Left renal pelvis (tissue), 4 donors: Measurements from ENCODE around the gene ATAD3B. TPM values are rescaled to one million over a fixed set of nuclear protein-coding genes. Genes with fewer than 3 reads are reported as not detected.
"Not testable (repeated sequence)": the region's sequence is repeated elsewhere in the genome, so short reads cannot be mapped to it uniquely, and the experiment has no call there.

Experiments
- DNase-seq, 4 donors: peaks; one replicate each; pipeline ENCODE4 v3.0.0-alpha.2; 2013; ENCODE audit warnings: low read depth in 4 of 4, low spot score in 3 of 4
- polyA plus RNA-seq, 4 donors: library from polyadenylated mRNA; unstranded; fragments of 120-200 nt; gene quantifications; one replicate each; pipeline ENCODE4 v1.2.1, GENCODE V29; 2013; ENCODE audit not compliant: insufficient read length in 4 of 4

Gene ATAD3B
- polyA plus RNA-seq, 4 donors, result 8.4 to 28.1 (median 14.2) TPM

DNA sequence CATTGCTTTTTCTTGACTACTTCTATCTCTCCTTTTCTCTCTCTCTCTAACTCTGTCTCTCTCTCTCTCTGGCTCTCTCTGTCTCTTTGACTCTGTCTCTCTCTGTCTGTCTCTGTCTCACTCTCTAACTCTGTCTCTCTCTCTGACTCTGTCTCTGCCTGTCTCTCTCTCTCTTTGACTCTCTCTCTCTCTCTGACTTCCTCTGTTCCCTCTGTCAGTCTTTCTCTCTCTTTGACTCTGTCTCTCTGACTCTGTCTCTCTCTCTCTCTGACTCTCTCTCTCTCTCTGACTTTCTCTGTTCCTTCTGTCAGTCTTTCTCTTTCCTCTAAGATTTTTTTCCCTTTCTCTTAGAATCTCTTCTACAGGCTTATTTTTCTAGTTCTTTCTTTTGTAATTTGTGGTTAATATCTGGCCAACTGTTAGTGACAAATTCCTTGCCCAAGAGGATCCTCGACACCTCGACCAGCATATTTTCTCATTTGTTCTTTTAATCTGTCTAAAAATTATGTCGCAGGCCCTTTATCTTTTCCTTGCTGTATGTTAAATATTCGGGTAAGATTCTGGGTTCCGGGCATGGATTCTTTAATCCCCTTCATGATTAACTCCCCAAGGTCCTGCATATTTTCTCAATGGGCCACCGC lies 22.3 kb upstream of the ATAD3B start, which contains the start of gene ATAD3C:
TSS of gene ATAD3C (plus strand) at position 591 of the 641 bp plus-strand sequence. CDS start 995 bp downstream, outside the sequence.
- no peak for DNase-seq

DNA sequence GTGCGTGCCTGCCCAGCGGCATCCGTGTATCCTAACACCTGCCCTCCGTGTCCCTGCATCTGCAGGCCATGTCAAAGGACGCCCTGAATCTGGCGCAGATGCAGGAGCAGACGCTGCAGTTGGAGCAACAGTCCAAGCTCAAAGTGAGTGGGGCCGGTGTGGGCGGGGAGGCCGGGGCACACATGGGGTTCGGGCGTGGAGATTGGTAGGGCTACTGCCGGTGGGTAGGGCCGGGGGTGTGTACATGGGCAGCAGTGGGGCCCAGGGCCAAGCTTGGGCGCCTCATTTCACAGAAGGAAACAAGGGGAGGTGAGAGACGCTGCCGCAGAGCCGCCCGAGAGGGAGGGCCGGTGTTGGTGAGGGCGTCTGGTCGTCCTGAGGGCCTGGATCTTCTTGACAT lies 20.9 kb upstream of the ATAD3B start:
- DNase-seq, result not testable (repeated sequence)

DNA sequence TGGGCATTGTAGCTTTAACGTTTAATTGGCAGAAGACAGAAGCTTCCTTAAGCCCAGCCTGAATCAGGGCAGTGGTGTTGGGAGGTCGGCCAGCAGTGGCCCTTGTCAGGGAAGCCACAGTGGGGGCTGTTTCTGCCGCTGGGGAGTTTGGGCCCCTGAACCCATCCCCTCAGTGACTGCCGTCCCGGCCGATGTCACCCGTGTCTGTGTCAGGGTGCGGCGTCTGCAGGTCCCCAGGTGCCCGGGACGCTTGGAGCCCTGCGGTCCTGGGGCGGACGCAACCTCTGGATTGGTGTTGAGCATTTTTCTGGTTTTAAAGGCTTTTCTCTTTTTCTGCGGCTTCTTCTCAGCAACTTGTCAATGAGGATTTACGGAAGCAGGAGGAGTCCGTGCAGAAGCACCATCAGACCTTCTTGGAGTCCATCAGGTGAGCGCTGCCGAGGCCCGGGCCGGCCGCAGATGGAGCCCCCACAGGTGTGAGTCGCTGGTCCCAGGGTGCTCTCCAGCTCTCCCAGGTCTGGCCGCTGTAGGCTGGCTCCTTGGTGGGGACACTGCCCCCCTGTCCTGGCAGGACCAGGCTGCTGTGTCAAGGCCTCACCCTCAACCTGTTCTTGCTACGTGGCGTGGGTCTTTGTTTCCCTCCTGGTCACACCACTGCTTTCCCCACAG lies 19.7 kb upstream of the ATAD3B start:
- no peak for DNase-seq

DNA sequence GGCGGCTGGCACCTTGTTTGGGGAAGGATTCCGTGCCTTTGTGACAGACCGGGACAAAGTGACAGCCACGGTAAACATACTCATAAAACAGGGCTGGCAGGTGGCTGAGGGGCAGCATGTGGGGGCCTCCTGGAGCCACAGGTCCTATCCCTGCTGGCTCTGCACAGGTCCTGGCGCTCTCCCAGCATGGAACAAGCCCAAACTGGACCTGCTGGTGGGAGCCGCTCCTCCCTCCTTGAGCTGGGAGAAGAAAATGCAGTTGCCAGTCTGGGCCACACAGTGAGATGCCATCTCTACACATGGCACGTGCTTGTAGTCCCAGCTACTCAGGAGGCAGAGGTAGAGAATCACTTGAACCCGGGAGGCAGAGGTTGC lies 19.2 kb upstream of the ATAD3B start:
- not testable (repeated sequence) for DNase-seq

DNA sequence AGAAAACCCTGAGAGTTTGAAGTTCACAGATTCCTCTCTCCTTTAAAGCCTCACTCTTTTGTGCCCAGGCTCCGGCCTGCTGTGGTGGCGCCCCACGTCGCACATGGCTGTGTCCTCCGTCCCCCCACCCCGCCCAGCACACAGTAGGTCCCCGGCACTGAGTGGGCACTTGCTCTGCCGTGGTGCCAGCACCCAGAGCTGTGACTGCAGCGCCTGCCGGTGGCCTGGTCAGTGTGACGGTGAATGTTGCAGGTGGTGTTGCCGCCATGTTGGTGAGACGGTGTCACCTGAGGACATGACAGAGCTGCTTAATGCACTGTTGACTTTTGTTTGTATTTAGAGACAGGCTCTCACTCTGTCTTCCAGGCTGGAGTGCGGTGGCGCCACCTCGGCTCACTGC lies 18.7 kb upstream of the ATAD3B start:
- DNase-seq, result no peak

DNA sequence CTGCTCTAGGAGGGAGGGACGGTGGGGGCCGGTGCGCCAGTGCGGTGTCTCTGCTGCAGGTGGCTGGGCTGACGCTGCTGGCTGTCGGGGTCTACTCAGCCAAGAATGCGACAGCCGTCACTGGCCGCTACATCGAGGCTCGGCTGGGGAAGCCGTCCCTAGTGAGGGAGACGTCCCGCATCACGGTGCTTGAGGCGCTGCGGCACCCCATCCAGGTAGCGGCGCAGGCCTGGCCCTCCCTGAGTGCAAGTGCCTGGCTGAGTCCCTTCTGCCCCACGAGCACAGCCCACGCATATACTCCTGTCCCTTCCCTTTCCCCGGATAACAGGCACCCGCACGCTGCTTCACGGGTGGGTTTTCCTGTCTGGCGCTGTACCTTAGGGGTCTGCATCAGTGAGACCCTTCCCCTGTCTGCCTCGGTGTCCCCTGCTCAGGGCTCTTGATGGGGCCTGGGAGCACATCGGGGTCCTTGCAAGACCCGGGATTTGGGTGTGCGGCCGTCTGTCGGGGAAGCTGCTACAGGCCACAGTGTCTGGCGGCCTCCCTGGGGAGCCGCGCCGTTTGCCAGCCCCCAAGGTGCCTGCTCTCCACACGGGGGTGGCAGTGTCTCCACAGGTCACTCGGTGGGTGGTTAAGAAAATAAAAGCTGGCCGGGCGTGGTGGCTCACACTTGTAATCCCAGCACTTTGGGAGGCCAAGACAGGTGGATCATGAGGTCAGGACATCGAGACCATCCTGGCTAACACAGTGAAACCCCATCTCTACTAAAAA lies 17.1 kb upstream of the ATAD3B start:
- not testable (repeated sequence) for DNase-seq

DNA sequence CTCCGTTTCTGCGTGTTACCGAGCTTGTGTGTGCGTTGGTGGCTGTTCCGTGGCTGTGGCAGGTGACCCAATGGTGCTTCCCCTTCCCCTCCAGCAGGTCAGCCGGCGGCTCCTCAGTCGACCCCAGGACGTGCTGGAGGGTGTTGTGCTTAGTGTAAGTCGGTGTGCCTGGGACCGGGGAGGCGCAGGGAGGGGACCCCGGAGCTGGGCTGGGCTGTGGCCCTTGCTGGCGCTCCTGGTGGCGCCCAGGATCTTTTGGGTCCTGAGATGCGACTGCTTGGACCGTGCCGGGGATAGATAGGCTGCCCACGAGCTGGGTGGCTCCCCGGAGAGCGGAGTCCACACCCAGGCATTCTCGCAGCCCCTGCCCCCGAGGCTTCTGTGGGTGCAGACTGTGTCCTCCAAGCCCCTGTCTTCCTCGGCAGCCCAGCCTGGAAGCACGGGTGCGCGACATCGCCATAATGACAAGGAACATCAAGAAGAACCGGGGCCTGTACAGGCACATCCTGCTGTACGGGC lies 16.1 kb upstream of the ATAD3B start:
- DNase-seq, result no peak

DNA sequence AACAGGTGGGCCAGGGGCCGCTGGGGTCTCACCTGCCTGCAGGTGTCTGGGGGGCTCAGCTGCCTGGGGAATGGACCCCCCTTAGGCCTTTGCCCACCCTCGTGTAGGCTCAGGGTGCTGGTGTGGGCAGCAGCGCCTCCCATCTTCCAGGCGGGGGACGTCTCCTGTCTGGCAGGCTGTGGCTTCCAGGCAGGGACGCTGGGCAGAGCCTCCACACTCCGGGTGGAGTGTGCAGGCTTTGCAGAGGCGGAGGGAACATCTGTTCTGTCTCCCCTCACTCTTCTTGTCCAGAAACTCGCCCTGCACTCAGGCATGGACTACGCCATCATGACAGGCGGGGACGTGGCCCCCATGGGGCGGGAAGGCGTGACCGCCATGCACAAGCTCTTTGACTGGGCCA lies 15.6 kb upstream of the ATAD3B start:
- not testable (repeated sequence) for DNase-seq

DNA sequence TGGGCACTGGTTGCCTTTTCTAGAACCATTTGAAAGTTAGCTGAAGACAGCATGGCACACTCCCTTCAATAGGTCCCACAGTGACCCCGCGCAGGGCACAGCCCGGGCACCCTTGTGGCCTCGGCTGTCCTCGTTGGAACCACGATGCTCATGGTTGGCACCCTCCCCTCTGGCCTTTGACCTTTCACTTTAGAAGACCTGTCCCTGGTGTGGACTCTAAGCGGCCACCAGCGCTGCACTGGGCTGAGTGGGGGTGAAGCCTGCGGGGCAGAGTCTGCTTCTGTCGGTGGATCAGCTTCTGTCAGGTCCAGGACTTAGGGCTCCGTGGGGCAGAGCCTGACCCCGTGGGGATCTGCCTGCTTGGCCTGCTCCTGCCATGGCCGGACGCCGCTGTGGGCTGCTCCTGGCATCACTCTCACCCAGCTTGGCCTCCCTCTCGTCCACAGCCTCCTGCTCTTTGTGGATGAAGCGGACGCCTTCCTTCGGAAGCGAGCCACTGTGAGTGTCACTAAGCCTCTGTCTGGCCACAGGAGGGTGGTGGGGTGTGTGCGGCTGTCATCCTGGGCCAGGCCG lies 14.8 kb upstream of the ATAD3B start:
- not testable (repeated sequence) for DNase-seq

DNA sequence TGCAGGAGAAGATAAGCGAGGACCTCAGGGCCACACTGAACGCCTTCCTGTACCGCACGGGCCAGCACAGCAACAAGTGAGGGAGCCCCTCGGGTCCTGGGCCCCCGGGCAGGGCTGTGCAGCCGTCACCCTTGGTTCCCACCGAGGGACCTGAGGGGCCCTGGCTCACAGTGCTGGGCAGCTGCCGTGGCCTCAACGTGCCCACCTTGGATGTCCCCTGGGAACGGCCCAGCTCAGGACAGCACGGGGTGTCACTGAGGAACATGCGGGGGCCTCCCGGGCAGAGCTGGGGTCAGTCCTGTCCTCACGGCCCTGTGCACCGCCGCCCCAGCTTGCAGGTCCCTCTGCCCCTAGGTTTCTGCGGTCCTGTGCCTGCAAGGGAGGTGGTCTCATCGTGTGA lies 12.4 kb upstream of the ATAD3B start:
- not testable (repeated sequence) for DNase-seq

DNA sequence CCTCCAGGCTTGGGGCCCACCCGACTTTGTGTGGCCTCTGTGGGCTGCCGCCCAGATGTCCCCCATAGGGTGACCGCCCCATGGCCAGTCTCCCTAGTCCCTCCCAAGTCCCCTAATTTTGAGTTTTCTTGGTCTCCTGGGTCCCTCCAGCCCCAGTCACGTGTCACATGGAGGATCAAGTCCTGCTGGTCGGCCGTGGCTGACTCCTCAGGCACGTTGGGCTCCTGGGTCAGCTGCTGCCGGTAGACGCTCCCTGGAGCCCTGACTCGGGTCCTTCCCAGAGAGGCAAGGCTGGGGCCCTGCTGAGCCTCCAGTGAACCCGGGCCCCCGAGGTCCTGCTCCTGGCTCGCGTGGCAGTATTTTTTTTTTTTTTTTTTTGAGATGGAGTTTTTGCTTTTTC lies 11.9 kb upstream of the ATAD3B start:
- not testable (repeated sequence) for DNase-seq

DNA sequence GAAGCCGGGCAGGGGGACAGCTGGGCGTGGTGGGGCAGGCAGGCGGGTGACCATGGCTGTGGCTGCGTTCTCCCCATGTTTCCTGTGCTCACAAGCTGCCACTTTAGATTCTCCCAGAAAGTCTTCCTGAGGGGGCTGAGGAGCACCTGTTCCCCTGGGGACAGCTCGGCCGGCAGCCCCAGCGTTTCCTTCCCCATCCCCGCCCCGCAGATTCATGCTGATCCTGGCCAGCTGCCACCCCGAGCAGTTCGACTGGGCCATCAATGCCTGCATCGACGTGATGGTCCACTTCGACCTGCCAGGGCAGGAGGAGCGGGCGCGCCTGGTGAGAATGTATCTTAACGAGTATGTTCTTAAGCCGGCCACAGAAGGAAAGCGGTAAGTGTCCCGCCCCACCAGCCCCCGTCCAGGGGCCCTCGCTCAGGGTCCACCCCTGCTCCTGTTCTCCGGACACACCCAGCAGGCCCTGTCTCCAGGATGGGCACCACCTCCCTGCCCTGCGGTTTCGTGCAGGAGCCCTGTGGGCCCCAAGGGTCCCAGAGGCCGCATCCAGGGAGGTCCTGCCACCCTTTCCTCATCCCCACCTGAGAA lies 10.9 kb upstream of the ATAD3B start:
- DNase-seq, result no peak

DNA sequence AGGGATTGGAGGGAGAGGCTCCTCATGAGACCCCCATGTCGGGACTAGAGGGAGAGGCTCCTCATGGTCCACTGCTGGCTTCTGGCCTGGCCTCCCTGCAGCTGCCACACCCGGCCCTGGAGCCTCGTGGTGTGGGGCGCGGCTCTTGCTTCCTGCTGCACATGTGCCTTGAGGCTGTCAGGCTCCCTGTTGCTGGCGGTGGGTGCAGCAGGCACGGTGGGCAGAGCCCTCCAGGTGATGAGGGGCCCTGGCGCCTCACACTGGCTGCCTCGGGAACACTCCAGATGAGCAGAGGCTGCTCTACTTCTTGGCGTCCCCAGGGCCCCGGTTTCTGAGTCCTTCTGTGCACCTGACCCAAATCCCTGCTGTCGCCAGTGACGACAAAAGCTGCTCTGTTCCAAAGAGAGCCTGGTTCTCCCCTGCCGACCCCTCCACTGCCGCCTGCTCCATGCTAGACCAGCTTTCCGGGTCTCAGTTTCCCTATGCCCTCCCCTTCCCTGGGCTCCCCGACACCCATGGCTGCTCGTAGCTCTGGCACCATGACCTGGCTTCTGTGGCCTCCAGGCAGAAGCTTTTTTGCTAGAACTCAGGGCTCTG lies 9.7 kb upstream of the ATAD3B start:
- no peak for DNase-seq

DNA sequence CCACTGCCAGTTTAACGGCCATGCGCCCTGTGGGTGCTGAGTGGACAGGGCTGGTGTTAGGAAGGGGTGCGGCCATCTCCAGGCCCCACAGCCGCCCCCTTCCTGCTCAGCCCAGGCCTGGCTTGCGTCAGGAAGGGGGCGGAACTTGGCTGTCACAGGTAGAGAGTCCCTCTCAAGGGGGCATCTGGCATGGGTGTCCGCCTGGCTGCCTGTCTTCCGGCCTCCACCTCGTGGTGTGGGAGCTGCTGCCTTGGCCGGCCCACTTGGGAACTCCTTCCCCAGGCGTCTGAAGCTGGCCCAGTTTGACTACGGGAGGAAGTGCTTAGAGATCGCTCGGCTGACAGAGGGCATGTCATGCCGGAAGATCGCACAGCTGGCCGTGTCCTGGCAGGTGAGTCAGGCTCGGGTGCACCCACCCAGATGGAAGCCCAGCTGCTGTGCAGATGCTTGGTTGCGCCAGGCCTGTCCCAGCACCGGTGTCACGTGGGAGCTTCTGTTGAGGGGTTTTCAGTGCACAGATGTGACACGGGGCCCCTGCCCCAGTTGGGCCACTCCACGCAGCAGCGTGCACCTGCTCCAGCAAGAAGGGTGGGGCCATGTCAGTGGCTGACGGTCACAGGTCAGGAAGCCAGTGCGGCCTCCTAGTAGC lies 9.1 kb upstream of the ATAD3B start:
- DNase-seq, result no peak

DNA sequence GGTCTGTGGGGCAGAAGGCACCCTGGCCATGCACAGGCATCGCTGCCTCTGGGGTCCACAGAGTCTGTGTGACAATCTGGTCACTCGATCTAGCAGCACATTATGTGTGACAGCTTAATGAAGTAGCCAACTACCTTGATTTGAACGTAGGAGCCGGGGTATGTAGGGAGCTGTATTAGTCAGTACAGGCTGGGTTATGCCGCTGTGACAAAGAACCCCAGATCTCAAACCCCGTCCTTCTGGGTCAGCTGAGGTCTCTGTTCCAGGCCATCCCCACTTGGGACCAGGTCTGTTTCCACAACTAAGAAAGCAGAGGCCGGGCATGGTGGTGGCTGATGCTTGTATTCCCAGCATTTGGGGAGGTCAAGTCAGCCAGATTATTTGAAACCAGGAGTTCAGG lies 8.3 kb upstream of the ATAD3B start:
- DNase-seq, result no peak

DNA sequence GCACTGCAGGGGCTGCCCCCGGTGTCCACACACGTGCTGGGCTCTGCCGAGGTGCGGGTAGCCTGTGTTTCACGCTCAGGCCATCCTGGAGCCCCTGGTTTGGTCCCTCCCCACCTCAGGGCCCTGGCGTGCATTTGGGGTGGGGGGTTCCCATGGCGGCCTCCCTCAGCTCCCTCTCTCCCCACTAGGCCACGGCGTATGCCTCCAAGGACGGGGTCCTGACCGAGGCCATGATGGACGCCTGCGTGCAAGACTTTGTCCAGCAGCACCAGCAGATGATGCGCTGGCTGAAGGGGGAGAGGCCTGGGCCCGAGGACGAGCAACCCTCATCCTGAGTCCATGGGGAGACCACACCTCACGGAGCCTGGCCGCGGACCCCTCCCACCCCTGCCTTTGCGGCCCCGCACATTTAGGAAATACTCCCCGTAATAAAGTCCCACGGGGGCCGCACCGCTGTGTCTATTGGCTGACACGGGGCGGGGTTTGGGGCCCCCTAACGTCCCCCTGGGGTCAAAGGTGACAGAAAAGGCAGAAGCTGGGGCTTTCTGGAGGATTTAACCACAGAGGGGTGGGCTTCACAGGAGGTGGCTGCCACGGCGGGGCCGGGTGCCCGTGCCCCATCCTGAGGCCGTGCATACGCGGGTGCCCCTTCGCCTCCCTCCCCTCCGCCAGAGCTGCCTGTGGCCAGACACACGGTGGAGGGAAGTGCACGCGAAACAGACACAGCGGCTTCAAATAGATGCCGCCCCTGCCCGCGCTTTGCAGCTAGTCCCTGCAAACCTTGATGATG lies 3.2 kb upstream of the ATAD3B start:
- DNase-seq, result not testable (repeated sequence)

DNA sequence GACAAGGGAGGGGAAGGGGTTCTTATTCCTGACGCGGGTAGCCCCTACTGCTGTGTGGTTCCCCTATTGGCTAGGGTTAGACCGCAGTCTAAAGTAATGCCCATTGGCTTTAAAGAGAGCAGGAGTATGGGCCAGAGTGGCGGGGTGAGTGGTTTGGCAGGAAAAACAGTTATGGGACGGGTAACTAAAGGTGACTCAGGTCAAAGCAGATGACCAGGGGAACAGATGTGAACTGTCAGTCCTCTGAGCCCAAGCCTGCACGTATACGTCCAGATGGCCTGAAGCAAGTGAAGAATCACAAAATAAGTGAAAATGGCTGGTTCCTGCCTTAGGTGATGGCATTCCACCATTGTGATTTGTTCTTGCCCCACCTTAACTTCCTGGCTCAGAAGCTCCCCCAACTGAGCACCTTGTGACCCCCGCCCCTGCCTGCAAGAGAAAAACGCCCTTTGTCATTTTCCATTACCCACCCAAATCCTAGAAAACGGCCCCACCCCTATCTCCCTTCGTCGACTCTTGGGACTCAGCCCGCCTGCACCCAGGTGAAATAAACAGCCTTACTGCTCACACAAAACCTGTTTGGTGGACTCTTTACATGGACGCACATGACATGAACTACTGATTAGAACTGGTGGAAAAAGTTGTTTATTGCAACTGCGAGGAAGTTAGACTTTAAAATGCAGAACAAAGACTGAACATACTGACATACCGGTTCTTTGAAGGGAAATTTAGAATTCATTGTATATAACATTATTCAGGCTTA lies 758 bp upstream of the ATAD3B start:
- DNase-seq, result no peak
